DOHH2 (cell line): Measurements from ENCODE around the gene MAP6.

Experiments used
- CTCF ChIP-seq: fragments of 200-600 bp; sonication (generic); IDR thresholded peaks from one replicate; pipeline ENCODE4 v1.5.1; 2014; ENCODE audit warnings: antibody characterized with exemption, mild to moderate bottlenecking, low read depth, low read length; ENCODE audit not compliant: poor library complexity, severe bottlenecking
- EZH2phosphoT487 ChIP-seq: fragments of 200-600 bp; sonication (generic); IDR thresholded peaks from 2 replicates; pipeline ENCODE4 v1.6.1; 2017; ENCODE audit warnings: borderline replicate concordance, mild to moderate bottlenecking, antibody characterized with exemption, low read length, moderate library complexity, mixed read lengths

DNA sequence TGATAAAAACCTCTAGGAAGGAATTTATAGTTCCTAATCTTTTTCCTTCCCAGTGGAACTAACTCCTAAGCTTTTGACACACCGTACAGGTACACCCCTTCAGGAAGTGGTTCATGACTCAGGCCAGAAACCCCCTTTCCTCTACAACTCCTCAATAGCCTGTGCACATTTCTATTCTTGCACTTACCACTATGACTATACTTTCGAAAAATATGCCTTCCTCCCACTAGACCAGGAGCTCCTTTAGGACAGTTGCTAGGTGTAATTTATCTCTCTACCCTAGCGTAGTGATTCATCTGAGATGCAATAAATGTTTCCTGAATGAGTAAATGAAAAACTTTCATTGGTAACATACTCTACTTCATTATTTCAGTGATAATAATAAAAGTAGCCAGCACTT is 14.5 kb downstream of the MAP6 start:
- TF ChIP-seq CTCF, result no peak
- no peak for TF ChIP-seq EZH2phosphoT487
